Measurements from ENCODE around the gene STAMBP. TPM values are rescaled to one million over a fixed set of nuclear protein-coding genes. Genes with fewer than 3 reads are reported as not detected.

The STAMBP gene
- total and polyA plus RNA-seq, 2 of the 4 experiments (the other 2 are of a cell fraction), result 29.7 to 38.7 TPM

GRCh38 chr2:73836141-73836943, 7.6 kb downstream of the STAMBP start (continued):
- TF ChIP-seq ELK1 (IDR thresholded peaks at IDR 0.05; ENCODE audit: borderline replicate concordance, low read depth, low read length), result no peak

GRCh38 chr2:73837847-73838585, 9.3 kb downstream of the STAMBP start:
- no peak overlapping the region for H3K27ac ChIP-seq (ENCODE audit: insufficient read depth, low read length)
- H3K18ac ChIP-seq (ENCODE audit: low read depth, low read length), result no peak overlapping the region
- H3K9ac ChIP-seq (ENCODE audit: low read depth, low read length), result no peak overlapping the region
- no peak overlapping the region for H4K5ac ChIP-seq (ENCODE audit: low read depth, low read length)
- 93 to 100% methylated on average over 1 to 2 of the region's 4 CpGs for WGBS, 2 experiments (ENCODE audit: extremely low coverage in 2 of 2, insufficient read length in 1 of 2)
- H3K56ac ChIP-seq (ENCODE audit: extremely low read depth, insufficient read depth, low read length), result no peak overlapping the region
- TF ChIP-seq MXI1 (IDR thresholded peaks at IDR 0.05; ENCODE audit: borderline replicate concordance, low read depth, low read length), result no peak
- TF ChIP-seq RAD21 (IDR thresholded peaks at IDR 0.05; ENCODE audit: low read length), result no peak
- TF ChIP-seq RFX5 (IDR thresholded peaks at IDR 0.05; ENCODE audit: low read depth, low read length), result no peak
- TF ChIP-seq CTCF (conservative IDR thresholded peaks at IDR 0.05; ENCODE audit: low read depth, low read length), result no peak
- TF ChIP-seq RCOR1 (IDR thresholded peaks at IDR 0.05; ENCODE audit: insufficient replicate concordance, low read length), result no peak
- H2BK15ac ChIP-seq (ENCODE audit: low read depth, low read length), result no peak overlapping the region
- ATAC-seq (ENCODE audit: low read depth), result no peak
- no peak overlapping the region for H2BK20ac ChIP-seq (ENCODE audit: low read depth, low read length)
- H3K14ac ChIP-seq (replicated peaks; ENCODE audit: low read depth, low read length), result no peak overlapping the region
- no peak overlapping the region for H3K4ac ChIP-seq (ENCODE audit: low read depth, low read length)
- peaks cover 6 to 44% of the 10 kb centered on the region in 2 experiments; a peak in 3 of 4 replicates for H3K79me1 ChIP-seq (ENCODE audit: low read depth in 1 of 2, low read length in 2 of 2)
- H3K36me3 ChIP-seq (ENCODE audit: control insufficient read depth, insufficient read depth, low read length), result peaks cover 14% of the 10 kb centered on the region
- H3K4me1 ChIP-seq (ENCODE audit: control insufficient read depth, insufficient read depth, low read length), result peaks cover 2% of the 10 kb centered on the region; the same call in 1 of the 2 replicates
- H4K20me1 ChIP-seq (ENCODE audit: insufficient read depth, low read length), result no peaks in the 10 kb centered on the region; the same call in 1 of the 2 replicates
- no peak overlapping the region for H4K8ac ChIP-seq (ENCODE audit: low read depth in 2 of 2, low read length in 2 of 2)
- no peak overlapping the region for H2AK9ac ChIP-seq (replicated peaks; ENCODE audit: low read depth, low read length, poor library complexity)
- H3K4me2 ChIP-seq (ENCODE audit: low read depth, low read length), result no peak overlapping the region
- no peaks in the 10 kb centered on the region for H3K9me3 ChIP-seq (ENCODE audit: control insufficient read depth, insufficient read depth, low read length)
- H2AK5ac ChIP-seq (ENCODE audit: low read depth, low read length), result no peak overlapping the region
- no peak for DNase-seq
- CTCF ChIA-PET, result interaction anchor here (0.9 to 1.5 kb wide), 2 partner anchors 14 to 314 kb away, joined by 3 read pairs; no protein-coding TSS in a partner anchor
- no peak overlapping the region for H2AFZ ChIP-seq (replicated peaks; ENCODE audit: low read length, poor library complexity)
- POLR2A ChIA-PET (ENCODE audit: unreplicated experiment), result no interaction called here
- intact Hi-C loops (cut with micrococcal nuclease) (no loop called here), dilution Hi-C loops (cut with HindIII; ENCODE audit: low sequenced_read_pairs, unreplicated experiment) (loop anchor here (25.0 kb wide), 1 partner anchor 274 kb away; no protein-coding TSS in a partner anchor), in situ Hi-C loops (cut with MboI; ENCODE audit: low sequenced_read_pairs) (loop anchor here (25.0 kb wide), 1 partner anchor 299 kb away; the partner anchor contains the start of gene BOLA3)
- H3K4me3 ChIP-seq (ENCODE audit: insufficient read depth, low read depth, low read length), result no peak overlapping the region
- no peak overlapping the region for H2BK5ac ChIP-seq (ENCODE audit: low read depth, low read length, poor library complexity, severe bottlenecking)
- H3K27me3 ChIP-seq (ENCODE audit: control insufficient read depth, insufficient read depth, low read length), result no peaks in the 10 kb centered on the region
- peaks cover 8% of the 10 kb centered on the region; the same call in 1 of the 2 replicates for H3K9me1 ChIP-seq (ENCODE audit: insufficient read depth, low read length)
- BruUV-seq (replicated peaks), result no TSS peak
- no peak overlapping the region for H2BK120ac ChIP-seq (ENCODE audit: low read depth, low read length)
- H4K91ac ChIP-seq (ENCODE audit: insufficient read depth, low read depth, low read length), result no peak overlapping the region
- no peak overlapping the region for H3K23ac ChIP-seq (ENCODE audit: low read depth, low read length)

All from IMR-90 (cell line).